GM19452 (cell line): ENCODE data around the gene ZNF496.

ENCODE experiments used
- ATAC-seq: cut with Tn5 transposase; IDR thresholded peaks from one replicate; pipeline ENCODE4 v1.9.1; 2021; ENCODE audit not compliant: unreplicated experiment

Gene ZNF496

GRCh38 chr1:247330548-247331171 lies 1.0 kb downstream of the ZNF496 start:
- ATAC-seq, result peak; percentile 21

- no peak for ATAC-seq
Measured at GRCh38 chr1:247329097-247329617, 2.5 kb downstream of the ZNF496 start.

GRCh38 chr1:247328311-247328710 lies 3.4 kb downstream of the ZNF496 start:
- no peak for ATAC-seq

- ATAC-seq, result no peak
Measured at GRCh38 chr1:247326411-247327130, 5.1 kb downstream of the ZNF496 start.

- no peak for ATAC-seq
Measured at GRCh38 chr1:247324923-247325322, 6.7 kb downstream of the ZNF496 start.

GRCh38 chr1:247324204-247324787 lies 7.4 kb downstream of the ZNF496 start:
- no peak for ATAC-seq

- ATAC-seq, result no peak
Measured at GRCh38 chr1:247322849-247323586, 8.6 kb downstream of the ZNF496 start.

GRCh38 chr1:247322442-247322841 lies 9.2 kb downstream of the ZNF496 start:
- no peak for ATAC-seq

- no peak for ATAC-seq
Measured at GRCh38 chr1:247317702-247318101, 14.0 kb downstream of the ZNF496 start.

- ATAC-seq, result no peak
Measured at GRCh38 chr1:247316590-247317197, 15.0 kb downstream of the ZNF496 start.

- no peak for ATAC-seq
Measured at GRCh38 chr1:247304031-247304430, 27.6 kb downstream of the ZNF496 start.

GRCh38 chr1:247303216-247303615 lies 28.5 kb downstream of the ZNF496 start:
- ATAC-seq, result no peak

GRCh38 chr1:247301176-247301540 lies 30.5 kb downstream of the ZNF496 start:
- no peak for ATAC-seq

GRCh38 chr1:247300491-247301175 lies 31.0 kb downstream of the ZNF496 start:
- no peak for ATAC-seq

- ATAC-seq, result no peak
Measured at GRCh38 chr1:247299723-247300381, 31.8 kb downstream of the ZNF496 start.

- ATAC-seq, result no peak
Measured at GRCh38 chr1:247298701-247299100, 33.0 kb downstream of the ZNF496 start.

GRCh38 chr1:247298124-247298481 lies 33.6 kb downstream of the ZNF496 start:
- no peak for ATAC-seq

- no peak for ATAC-seq
Measured at GRCh38 chr1:247297263-247298123, 34.2 kb downstream of the ZNF496 start.

GRCh38 chr1:247296599-247297180 lies 35.0 kb downstream of the ZNF496 start:
- ATAC-seq, result no peak
